Measurements from ENCODE around the gene IFT80. TPM values are rescaled to one million over a fixed set of nuclear protein-coding genes. Genes with fewer than 3 reads are reported as not detected.

IFT80 gene
- total and polyA plus RNA-seq, 2 donors (not counting 1 experiment from before 2014, with no cell fraction given), result 17.7 to 44.1 TPM

DNA sequence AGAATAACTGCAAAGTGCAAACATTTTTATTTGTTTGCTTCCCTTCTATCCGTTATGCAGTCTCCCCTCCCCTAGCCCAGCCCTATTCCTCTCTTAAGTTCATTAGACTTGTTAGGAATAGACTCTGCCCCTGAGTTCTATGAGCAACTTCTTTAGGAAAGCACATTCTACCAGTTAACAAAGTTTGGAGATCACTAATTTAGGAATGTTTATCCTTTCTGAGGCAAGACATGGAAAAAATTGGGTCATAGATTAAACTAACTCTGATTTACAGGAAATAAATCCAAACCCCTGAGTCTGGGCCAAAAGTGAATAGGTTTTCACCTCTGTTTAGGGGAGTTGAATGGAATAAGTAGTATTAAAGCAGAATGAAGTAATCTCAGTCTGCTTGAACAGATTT is 139.4 kb downstream of the IFT80 start:
- 100% methylated on average over 1 of the region's 1 CpG for WGBS (ENCODE audit: insufficient coverage)
- CTCF ChIA-PET, result no interaction called here
- intact Hi-C loops (cut with micrococcal nuclease), result no loop called here

DNA sequence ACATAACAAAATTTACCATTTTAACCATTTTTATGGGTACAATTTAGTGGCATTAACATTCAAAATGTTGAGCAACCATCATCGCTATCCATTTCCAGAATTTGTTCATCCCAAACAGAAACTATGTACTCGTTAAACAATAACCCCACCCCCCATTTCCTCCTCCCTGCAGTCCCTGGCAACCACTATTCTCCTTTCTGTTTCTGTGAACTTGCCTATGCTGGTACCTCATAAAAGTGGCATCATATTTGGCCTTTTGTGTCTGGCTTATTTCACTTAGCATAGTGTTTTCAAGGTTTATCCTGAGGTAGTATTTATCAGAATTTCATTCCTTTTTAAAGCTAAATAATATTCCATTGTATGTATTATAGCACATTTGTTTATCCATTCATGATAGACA is 141.4 kb downstream of the IFT80 start:
- Mint-ChIP-seq H3K27me3 (no peaks in the 10 kb centered on the region), H3K4me1 (no peaks in the 10 kb centered on the region), H3K9me3 (ENCODE audit: insufficient read depth) (no peaks in the 10 kb centered on the region), H3K4me3 (no peak overlapping the region), H3K27ac (no peak overlapping the region)
- no peak overlapping the region for H3K4me3 ChIP-seq (ENCODE audit: control extremely low read depth in 1 of 5, extremely low read depth in 1 of 5, insufficient read depth in 1 of 5, low read depth in 2 of 5, low read length in 4 of 5)
- H3K4me2 ChIP-seq (replicated peaks; ENCODE audit: low read depth, low read length, poor library complexity, severe bottlenecking), result no peak overlapping the region
- intact Hi-C loops (cut with micrococcal nuclease), result no loop called here
- no peaks in the 10 kb centered on the region for H4K20me1 ChIP-seq (ENCODE audit: control insufficient read depth, insufficient read depth, low read length, poor library complexity, severe bottlenecking)
- no peaks in the 10 kb centered on the region for H3K4me1 ChIP-seq (ENCODE audit: control insufficient read depth in 2 of 2, insufficient read depth in 2 of 2, low read length in 2 of 2)
- H3K27me3 ChIP-seq (replicated peaks in 1 of 4; ENCODE audit: control extremely low read depth in 1 of 4, control insufficient read depth in 3 of 4, insufficient read depth in 4 of 4, low read length in 3 of 4), result no peaks in the 10 kb centered on the region
- no peaks in the 10 kb centered on the region for H3K79me2 ChIP-seq (ENCODE audit: control insufficient read depth, insufficient read depth, low read length)
- DNase-seq (no peak), ATAC-seq (ENCODE audit: low read depth) (no peak)
- H3K27ac ChIP-seq (ENCODE audit: low read length in 2 of 2), result no peak overlapping the region
- peaks cover 0 to 2% of the 10 kb centered on the region in 2 experiments for H3K36me3 ChIP-seq (replicated peaks in 1 of 2; ENCODE audit: control extremely low read depth in 1 of 2, control insufficient read depth in 1 of 2, extremely low read depth in 1 of 2, insufficient read depth in 2 of 2, low read length in 1 of 2)
- H3K9me3 ChIP-seq (ENCODE audit: control extremely low read depth in 1 of 3, control insufficient read depth in 2 of 3, insufficient read depth in 1 of 3, low read length in 2 of 3), result no peaks in the 10 kb centered on the region
- no peak overlapping the region for H2AFZ ChIP-seq (ENCODE audit: insufficient read depth, low read depth, low read length, poor library complexity, severe bottlenecking)
- 33% methylated on average over 1 of the region's 2 CpGs for WGBS (ENCODE audit: insufficient coverage)
- TF ChIP-seq EZH2 (IDR thresholded peaks at IDR 0.05; ENCODE audit: borderline replicate concordance, insufficient read depth, low read depth, low read length, poor library complexity, severe bottlenecking), result no peak
- TF ChIP-seq, protein P1, sequence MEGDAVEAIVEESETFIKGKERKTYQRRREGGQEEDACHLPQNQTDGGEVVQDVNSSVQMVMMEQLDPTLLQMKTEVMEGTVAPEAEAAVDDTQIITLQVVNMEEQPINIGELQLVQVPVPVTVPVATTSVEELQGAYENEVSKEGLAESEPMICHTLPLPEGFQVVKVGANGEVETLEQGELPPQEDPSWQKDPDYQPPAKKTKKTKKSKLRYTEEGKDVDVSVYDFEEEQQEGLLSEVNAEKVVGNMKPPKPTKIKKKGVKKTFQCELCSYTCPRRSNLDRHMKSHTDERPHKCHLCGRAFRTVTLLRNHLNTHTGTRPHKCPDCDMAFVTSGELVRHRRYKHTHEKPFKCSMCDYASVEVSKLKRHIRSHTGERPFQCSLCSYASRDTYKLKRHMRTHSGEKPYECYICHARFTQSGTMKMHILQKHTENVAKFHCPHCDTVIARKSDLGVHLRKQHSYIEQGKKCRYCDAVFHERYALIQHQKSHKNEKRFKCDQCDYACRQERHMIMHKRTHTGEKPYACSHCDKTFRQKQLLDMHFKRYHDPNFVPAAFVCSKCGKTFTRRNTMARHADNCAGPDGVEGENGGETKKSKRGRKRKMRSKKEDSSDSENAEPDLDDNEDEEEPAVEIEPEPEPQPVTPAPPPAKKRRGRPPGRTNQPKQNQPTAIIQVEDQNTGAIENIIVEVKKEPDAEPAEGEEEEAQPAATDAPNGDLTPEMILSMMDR (IDR thresholded peaks at IDR 0.05), result no peak
- ChIA-PET CTCF (no interaction called here), POLR2A (no interaction called here)
- H3K9ac ChIP-seq (ENCODE audit: low read length), result no peak overlapping the region

More for the DNA sequence above, 139.4 kb downstream of the IFT80 start:
- no peak overlapping the region for H3K27ac ChIP-seq (ENCODE audit: low read length in 2 of 2)
- H3K4me2 ChIP-seq (replicated peaks; ENCODE audit: low read depth, low read length, poor library complexity, severe bottlenecking), result no peak overlapping the region
- no peaks in the 10 kb centered on the region for H3K27me3 ChIP-seq (replicated peaks in 1 of 4; ENCODE audit: control extremely low read depth in 1 of 4, control insufficient read depth in 3 of 4, insufficient read depth in 4 of 4, low read length in 3 of 4)
- no peaks in the 10 kb centered on the region for H3K79me2 ChIP-seq (ENCODE audit: control insufficient read depth, insufficient read depth, low read length)
- no peak overlapping the region for H3K4me3 Mint-ChIP-seq
- ATAC-seq (ENCODE audit: low read depth) (no peak), DNase-seq (no peak)
- H3K4me3 ChIP-seq (ENCODE audit: control extremely low read depth in 1 of 5, extremely low read depth in 1 of 5, insufficient read depth in 1 of 5, low read depth in 2 of 5, low read length in 4 of 5), result no peak overlapping the region
- H3K36me3 ChIP-seq (replicated peaks in 1 of 2; ENCODE audit: control extremely low read depth in 1 of 2, control insufficient read depth in 1 of 2, extremely low read depth in 1 of 2, insufficient read depth in 2 of 2, low read length in 1 of 2), result peaks cover 0 to 2% of the 10 kb centered on the region in 2 experiments
- H3K27ac Mint-ChIP-seq, result no peak overlapping the region
- no peaks in the 10 kb centered on the region for H4K20me1 ChIP-seq (ENCODE audit: control insufficient read depth, insufficient read depth, low read length, poor library complexity, severe bottlenecking)
- no peaks in the 10 kb centered on the region for H3K27me3 Mint-ChIP-seq
- TF ChIP-seq, protein P1 (IDR thresholded peaks at IDR 0.05), result no peak
- no peak for TF ChIP-seq EZH2 (IDR thresholded peaks at IDR 0.05; ENCODE audit: borderline replicate concordance, insufficient read depth, low read depth, low read length, poor library complexity, severe bottlenecking)
- H2AFZ ChIP-seq (ENCODE audit: insufficient read depth, low read depth, low read length, poor library complexity, severe bottlenecking), result no peak overlapping the region
- H3K9me3 ChIP-seq (ENCODE audit: control extremely low read depth in 1 of 3, control insufficient read depth in 2 of 3, insufficient read depth in 1 of 3, low read length in 2 of 3), result no peaks in the 10 kb centered on the region
- H3K4me1 Mint-ChIP-seq, result no peaks in the 10 kb centered on the region
- H3K9me3 Mint-ChIP-seq (ENCODE audit: insufficient read depth), result no peaks in the 10 kb centered on the region
- H3K9ac ChIP-seq (ENCODE audit: low read length), result no peak overlapping the region
- POLR2A ChIA-PET, result no interaction called here
- no peaks in the 10 kb centered on the region for H3K4me1 ChIP-seq (ENCODE audit: control insufficient read depth in 2 of 2, insufficient read depth in 2 of 2, low read length in 2 of 2)
